Measurements from ENCODE around the gene WLS.

WLS gene

DNA sequence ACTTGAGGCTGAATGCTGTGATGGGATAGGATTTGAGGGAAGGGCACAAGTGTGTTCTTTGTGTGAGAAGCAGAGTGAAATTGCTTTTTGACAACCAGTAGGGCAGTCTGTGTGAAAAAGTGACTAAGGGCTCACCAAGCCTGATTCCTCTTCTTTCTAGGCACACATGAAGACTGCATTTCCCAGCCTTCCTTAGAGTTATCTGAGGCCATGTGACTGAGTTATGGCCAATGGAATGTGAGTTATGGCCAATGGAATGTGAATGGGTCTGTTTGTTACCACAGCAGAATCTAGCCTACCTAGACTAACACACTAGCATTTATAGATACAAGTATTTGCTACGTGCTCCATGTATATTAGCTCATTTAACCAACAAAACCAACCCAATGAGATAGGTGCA, 146.6 kb downstream of the WLS start:
- DNase-seq (ENCODE audit: low read depth) = no peak

DNA sequence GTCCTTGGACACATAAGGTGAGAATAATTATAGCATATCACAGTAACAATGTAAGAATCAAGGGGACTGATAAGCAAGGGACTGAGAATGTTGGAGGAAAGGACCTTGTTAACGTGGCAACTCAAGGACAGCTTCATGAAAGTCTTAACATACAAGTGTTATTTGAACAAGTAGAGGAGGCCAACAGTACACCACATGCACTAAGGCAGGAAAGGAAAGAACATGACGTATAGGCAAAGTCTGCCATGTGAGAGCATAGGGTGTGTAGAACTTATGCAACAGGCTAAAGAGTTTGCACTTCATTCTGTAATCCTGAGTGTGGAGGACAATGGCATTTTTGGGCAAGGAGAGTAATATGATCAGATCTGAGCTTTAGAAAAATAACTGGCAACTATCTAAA, 148.6 kb downstream of the WLS start:
- DNase-seq (ENCODE audit: low read depth) = no peak

DNA sequence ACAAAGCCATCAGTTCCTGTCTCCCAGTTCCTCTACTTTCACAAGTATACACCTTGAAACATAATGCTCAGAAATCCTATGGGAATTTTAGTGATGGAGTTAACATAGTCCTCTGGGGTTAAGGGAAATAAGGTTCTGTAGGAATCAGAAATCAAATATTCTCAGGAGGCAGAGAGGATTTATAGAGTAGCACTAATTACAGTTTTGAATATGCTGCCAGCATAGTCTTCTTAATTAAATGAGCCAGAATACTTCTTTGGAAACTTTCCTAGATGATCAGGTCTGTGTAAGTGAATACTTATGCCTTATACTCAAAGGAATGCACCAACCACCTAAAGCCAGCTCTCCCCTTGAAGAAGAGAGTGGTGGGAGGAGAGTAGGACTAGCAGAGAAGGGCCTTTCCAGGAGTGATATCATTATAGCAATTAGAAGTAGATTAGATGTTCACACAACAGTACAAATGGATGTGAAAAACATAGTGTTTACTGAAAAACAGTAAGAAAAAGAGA, 150.5 kb downstream of the WLS start:
- no peak for DNase-seq (ENCODE audit: low read depth)

DNA sequence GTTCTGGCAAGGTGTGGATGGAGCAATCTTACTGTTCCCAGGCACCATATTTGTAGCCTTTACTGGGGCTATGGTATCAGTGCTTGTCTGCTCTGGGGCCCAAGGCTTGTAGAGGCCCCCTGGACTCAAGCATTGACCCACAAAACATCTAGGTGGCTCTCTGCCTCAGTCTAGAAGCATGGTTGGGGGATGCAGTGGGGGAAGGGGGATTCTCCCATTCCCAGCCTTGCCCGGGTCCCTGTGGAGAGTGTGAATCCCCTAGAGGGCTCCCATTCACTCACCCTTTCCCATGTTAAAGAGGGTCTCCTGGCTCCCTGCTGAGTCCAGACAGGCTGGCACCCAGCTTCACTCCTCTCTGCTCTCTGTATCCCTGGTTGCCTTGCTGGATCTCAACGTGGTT, 153.7 kb downstream of the WLS start:
- no peak for DNase-seq (ENCODE audit: low read depth)

Data from iris pigment epithelial cell (primary cell).